ENCODE measurements around the gene HS3ST3A1.

HS3ST3A1 gene

DNA sequence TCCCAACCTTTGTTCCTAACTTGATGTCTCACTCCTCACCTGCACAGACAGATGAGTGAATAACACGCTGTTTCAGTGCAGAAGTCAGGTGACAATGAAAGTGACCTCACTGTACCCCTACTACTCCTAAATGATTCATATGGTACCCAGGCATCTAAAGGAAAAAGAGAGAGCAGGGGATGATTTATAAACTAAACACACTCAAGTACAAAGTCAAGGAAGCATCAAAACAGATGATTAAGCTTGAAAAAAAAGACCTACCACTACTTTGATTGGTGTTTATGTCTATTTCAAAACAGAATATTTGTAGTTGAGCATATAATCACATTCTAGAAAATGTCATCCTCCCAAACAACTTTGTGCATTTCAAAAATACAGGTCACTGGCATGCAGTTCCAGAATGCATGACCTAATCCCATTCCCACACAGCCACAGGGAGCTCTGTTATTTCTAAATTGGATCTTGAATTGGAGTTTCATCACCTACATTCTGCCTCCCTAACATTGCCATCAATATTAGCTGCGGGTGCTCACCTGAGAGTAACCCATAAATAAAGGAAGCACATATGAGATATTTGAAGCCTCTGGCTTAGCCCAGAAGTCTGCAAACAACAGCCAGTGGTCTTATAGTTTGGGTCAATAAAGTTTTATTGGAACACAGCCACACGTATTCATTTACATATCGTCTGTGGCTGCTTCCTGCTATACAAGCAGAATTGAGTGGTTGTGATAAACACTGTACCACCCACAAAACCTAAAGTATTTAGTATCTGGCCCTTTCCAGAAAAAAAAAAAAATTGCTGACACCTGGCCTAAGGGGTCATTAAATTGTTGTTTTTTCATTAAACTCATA is 14.0 kb downstream of the HS3ST3A1 start:
- no peaks in the 10 kb centered on the region for H3K36me3 ChIP-seq
- H3K27me3 ChIP-seq: no peaks in the 10 kb centered on the region
- no peak overlapping the region for H3K27ac ChIP-seq
- H3K4me1 ChIP-seq: peaks cover 0 to 4% (median 0%) of the 10 kb centered on the region in 10 experiments; a peak in 1 of 20 replicates
- no peak overlapping the region for H3K9ac ChIP-seq
- H4K20me1 ChIP-seq: peaks cover 0 to 34% (median 0%) of the 10 kb centered on the region in 11 experiments; a peak in 4 of 22 replicates
- no peak overlapping the region for H3K4me2 ChIP-seq
- H3K4me3 ChIP-seq: no peak overlapping the region
- H3K9me3 ChIP-seq (replicated peaks in 1 of 11): peaks cover 0 to 12% (median 8%) of the 10 kb centered on the region in 11 experiments; a peak in 14 of 22 replicates
- no peak for TF ChIP-seq Cebpa-rat (IDR thresholded peaks at IDR 0.05)

- no peak overlapping the region for H3K4me2 ChIP-seq
- no peak for TF ChIP-seq Cebpa-rat (IDR thresholded peaks at IDR 0.05)
- no peak overlapping the region for H3K4me3 ChIP-seq
- peaks cover 0 to 24% (median 0%) of the 10 kb centered on the region in 11 experiments; a peak in 3 of 22 replicates for H4K20me1 ChIP-seq
- no peaks in the 10 kb centered on the region for H3K27me3 ChIP-seq
- peaks cover 0 to 14% (median 0%) of the 10 kb centered on the region in 10 experiments; a peak in 6 of 20 replicates for H3K4me1 ChIP-seq
- H3K27ac ChIP-seq: no peak overlapping the region
- H3K36me3 ChIP-seq: no peaks in the 10 kb centered on the region
- no peak overlapping the region for H3K9ac ChIP-seq
- H3K9me3 ChIP-seq (replicated peaks in 1 of 11): peaks cover 0 to 12% (median 8%) of the 10 kb centered on the region in 11 experiments; a peak in 14 of 22 replicates
Measured at GRCh38 chr17:13584701-13585080, 17.0 kb downstream of the HS3ST3A1 start.

DNA sequence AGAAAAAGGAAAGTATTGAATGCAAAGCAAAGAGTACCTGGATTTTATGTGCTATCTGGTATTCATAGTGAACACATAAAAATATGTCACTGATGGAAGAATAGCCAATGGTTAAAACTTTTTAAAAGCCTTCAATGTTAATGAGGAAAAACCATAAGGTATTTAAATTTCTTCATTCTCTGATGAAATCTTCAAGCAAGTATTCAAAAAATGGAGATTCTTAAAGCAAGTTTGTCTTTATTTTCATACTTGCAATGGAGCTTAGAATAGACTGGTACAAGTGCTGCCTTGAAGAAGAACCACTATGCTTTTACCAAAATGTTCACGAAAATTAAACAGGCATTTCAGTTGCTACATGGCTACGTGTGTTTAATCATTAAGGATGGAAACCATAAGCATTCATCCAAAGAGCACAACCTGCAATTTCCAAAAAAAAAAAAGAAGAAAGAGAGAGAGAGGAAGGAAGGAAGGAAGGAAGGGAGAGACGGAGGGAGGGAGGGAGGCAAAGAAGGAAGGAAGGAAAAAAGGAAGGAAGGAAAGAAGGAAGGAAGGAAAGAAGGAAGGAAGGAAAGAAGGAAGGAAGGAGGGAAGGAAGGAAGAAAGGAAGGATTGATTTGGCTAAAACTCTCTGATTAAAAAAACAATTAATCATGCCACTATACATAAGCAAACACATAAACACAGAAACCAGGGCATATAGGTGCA is 17.6 kb downstream of the HS3ST3A1 start:
- peaks cover 0 to 23% (median 0%) of the 10 kb centered on the region in 11 experiments; a peak in 3 of 22 replicates for H4K20me1 ChIP-seq
- H3K9me3 ChIP-seq (replicated peaks in 1 of 11): peaks cover 0 to 12% (median 8%) of the 10 kb centered on the region in 11 experiments; a peak in 14 of 22 replicates
- no peak for TF ChIP-seq Cebpa-rat (IDR thresholded peaks at IDR 0.05)
- H3K27me3 ChIP-seq: no peaks in the 10 kb centered on the region
- H3K27ac ChIP-seq: no peak overlapping the region
- no peaks in the 10 kb centered on the region for H3K36me3 ChIP-seq
- H3K9ac ChIP-seq: no peak overlapping the region
- H3K4me1 ChIP-seq: peaks cover 0 to 14% (median 0%) of the 10 kb centered on the region in 10 experiments; a peak in 6 of 20 replicates
- no peak overlapping the region for H3K4me2 ChIP-seq
- no peak overlapping the region for H3K4me3 ChIP-seq

DNA sequence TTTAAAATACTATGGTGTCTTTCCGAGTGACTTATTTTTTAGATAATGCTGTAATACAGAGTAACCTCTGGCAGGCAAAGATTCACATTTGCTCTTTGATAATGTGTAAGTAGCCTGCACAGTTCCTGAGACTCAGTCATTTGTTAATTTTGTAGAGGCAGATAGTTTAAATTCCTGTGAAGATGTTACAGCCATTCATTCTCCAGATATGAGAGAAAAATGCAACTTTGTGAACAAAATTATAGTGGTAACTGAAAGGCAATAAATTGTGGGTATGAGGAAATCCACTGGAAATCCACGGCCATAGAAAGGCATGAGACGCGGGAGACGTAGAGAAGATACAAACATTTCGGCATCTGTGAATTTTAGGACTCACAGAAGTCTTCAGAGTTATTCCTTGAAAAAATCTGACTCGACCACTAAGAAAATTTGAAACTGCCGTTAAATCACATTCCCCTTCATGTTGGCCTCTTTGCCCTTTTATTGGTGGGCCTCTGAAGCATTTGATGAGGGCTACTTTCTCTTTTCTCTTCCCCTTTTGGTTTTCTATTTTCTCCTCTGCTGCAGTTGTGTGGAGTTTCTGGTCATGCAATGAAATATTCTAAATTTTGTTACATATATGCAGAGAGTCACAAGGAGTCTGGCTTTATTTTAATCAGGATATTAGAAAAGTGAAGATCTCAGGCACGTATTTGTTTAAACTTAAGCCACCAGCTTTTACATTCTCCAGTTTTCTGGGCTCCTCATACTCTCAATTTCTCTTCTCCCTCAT is 18.8 kb downstream of the HS3ST3A1 start:
- H3K27me3 ChIP-seq: no peaks in the 10 kb centered on the region
- H3K9me3 ChIP-seq (replicated peaks in 1 of 11): peaks cover 0 to 12% (median 8%) of the 10 kb centered on the region in 11 experiments; a peak in 14 of 22 replicates
- H3K27ac ChIP-seq: no peak overlapping the region
- H3K36me3 ChIP-seq: no peaks in the 10 kb centered on the region
- H4K20me1 ChIP-seq: peaks cover 0 to 21% (median 0%) of the 10 kb centered on the region in 11 experiments; a peak in 3 of 22 replicates
- no peak overlapping the region for H3K4me2 ChIP-seq
- H3K9ac ChIP-seq: no peak overlapping the region
- H3K4me3 ChIP-seq: no peak overlapping the region
- TF ChIP-seq Cebpa-rat (IDR thresholded peaks at IDR 0.05): no peak
- H3K4me1 ChIP-seq: peaks cover 0 to 14% (median 0%) of the 10 kb centered on the region in 10 experiments; a peak in 6 of 20 replicates

GRCh38 chr17:13581925-13582324 is 19.8 kb downstream of the HS3ST3A1 start:
- H3K4me3 ChIP-seq: no peak overlapping the region
- no peak for TF ChIP-seq Cebpa-rat (IDR thresholded peaks at IDR 0.05)

GRCh38 chr17:13580790-13581189 is 20.9 kb downstream of the HS3ST3A1 start:
- H3K27me3 ChIP-seq: no peaks in the 10 kb centered on the region
- H3K4me2 ChIP-seq: no peak overlapping the region
- TF ChIP-seq Cebpa-rat (IDR thresholded peaks at IDR 0.05): no peak
- no peak overlapping the region for H3K9ac ChIP-seq
- peaks cover 0 to 14% (median 0%) of the 10 kb centered on the region in 10 experiments; a peak in 6 of 20 replicates for H3K4me1 ChIP-seq
- H4K20me1 ChIP-seq: peaks cover 0 to 32% (median 0%) of the 10 kb centered on the region in 11 experiments; a peak in 2 of 22 replicates
- no peak overlapping the region for H3K27ac ChIP-seq
- H3K4me3 ChIP-seq: no peak overlapping the region
- no peaks in the 10 kb centered on the region for H3K36me3 ChIP-seq
- peaks cover 7 to 21% (median 13%) of the 10 kb centered on the region in 11 experiments; a peak in 19 of 22 replicates for H3K9me3 ChIP-seq (replicated peaks in 1 of 11)

More at GRCh38 chr17:13581925-13582324, 19.8 kb downstream of the HS3ST3A1 start:
- Histone ChIP-seq H4K20me1 (peaks cover 0 to 23% (median 0%) of the 10 kb centered on the region in 11 experiments; a peak in 2 of 22 replicates), H3K27ac (no peak overlapping the region), H3K4me2 (peak overlapping the region in 1 of 11 experiments; percentile 26; a peak in 3 of 22 replicates), H3K4me1 (peaks cover 0 to 14% (median 0%) of the 10 kb centered on the region in 10 experiments; a peak in 6 of 20 replicates), H3K27me3 (no peaks in the 10 kb centered on the region), H3K9ac (no peak overlapping the region), H3K36me3 (no peaks in the 10 kb centered on the region), H3K9me3 (replicated peaks in 1 of 11) (peaks cover 4 to 20% (median 15%) of the 10 kb centered on the region in 11 experiments; a peak in 20 of 22 replicates)

- Histone ChIP-seq H4K20me1 (peaks cover 0 to 29% (median 0%) of the 10 kb centered on the region in 11 experiments; a peak in 2 of 22 replicates), H3K9me3 (replicated peaks in 1 of 11) (peaks cover 7 to 23% (median 14%) of the 10 kb centered on the region in 11 experiments; a peak in 19 of 22 replicates), H3K4me2 (no peak overlapping the region), H3K27me3 (no peaks in the 10 kb centered on the region), H3K9ac (no peak overlapping the region), H3K36me3 (no peaks in the 10 kb centered on the region), H3K4me3 (no peak overlapping the region), H3K4me1 (peaks cover 0 to 4% (median 0%) of the 10 kb centered on the region in 10 experiments; a peak in 6 of 20 replicates), H3K27ac (no peak overlapping the region)
- no peak for TF ChIP-seq Cebpa-rat (IDR thresholded peaks at IDR 0.05)
Measured at GRCh38 chr17:13576661-13577526, 24.8 kb downstream of the HS3ST3A1 start.

All from BLaER1 treated with 17β-estradiol and CSF1 and Interleukin-3, amounts not matched to agents 10 nM and 100 nM (cell line).